HEK293 (cell line): ENCODE measurements around the gene ASXL2.

Experiments
- CTCF ChIP-seq: fragments of 450-650 bp; formaldehyde crosslinking; IDR thresholded peaks from 2 replicates; pipeline ENCODE4 v1.5.1; 2016; ENCODE audit warnings: missing biosample characterization, missing genetic modification characterization
- HOXA7 ChIP-seq: sonication (generic); formaldehyde crosslinking; IDR thresholded peaks from 2 replicates; pipeline ENCODE4 v1.8.1; 2022; ENCODE audit warnings: missing genetic modification reagents, borderline replicate concordance
- PRDM6 ChIP-seq: fragments of 450-650 bp; formaldehyde crosslinking; IDR thresholded peaks from 2 replicates; pipeline ENCODE4 v1.5.1; 2017; ENCODE audit warnings: missing biosample characterization, missing genetic modification characterization
- TRIM28 ChIP-seq: IDR thresholded peaks from 2 replicates; pipeline ENCODE4 v1.6.1; 2011; ENCODE audit warnings: low read length, control low read depth, borderline replicate concordance
- ZBTB21 ChIP-seq: fragments of 450-650 bp; formaldehyde crosslinking; IDR thresholded peaks from 2 replicates; pipeline ENCODE4 v1.5.1; 2017; ENCODE audit warnings: missing biosample characterization, missing genetic modification characterization
- ZBTB48 ChIP-seq: fragments of 450-650 bp; formaldehyde crosslinking; IDR thresholded peaks from 2 replicates; pipeline ENCODE4 v1.5.1; 2016; ENCODE audit warnings: missing biosample characterization, missing genetic modification characterization
- ZBTB6 ChIP-seq: fragments of 450-650 bp; formaldehyde crosslinking; IDR thresholded peaks from 2 replicates; pipeline ENCODE4 v1.5.1; 2017; ENCODE audit warnings: missing biosample characterization, missing genetic modification characterization
- ZNF133 ChIP-seq: fragments of 450-650 bp; formaldehyde crosslinking; IDR thresholded peaks from 2 replicates; pipeline ENCODE4 v1.5.1; 2016; ENCODE audit warnings: missing biosample characterization, missing genetic modification characterization
- ZNF146 ChIP-seq: fragments of 450-650 bp; formaldehyde crosslinking; IDR thresholded peaks from 2 replicates; pipeline ENCODE4 v1.5.1; 2016; ENCODE audit warnings: missing biosample characterization, missing genetic modification characterization
- ZNF324 ChIP-seq: fragments of 450-650 bp; formaldehyde crosslinking; IDR thresholded peaks from 2 replicates; pipeline ENCODE4 v1.5.1; 2016; ENCODE audit warnings: missing biosample characterization, missing genetic modification characterization
- ZNF596 ChIP-seq: fragments of 450-650 bp; IDR thresholded peaks from 2 replicates; pipeline ENCODE4 v1.5.0; 2018; ENCODE audit warnings: missing biosample characterization, mild to moderate bottlenecking, missing genetic modification characterization, moderate library complexity
- ZNF629 ChIP-seq: fragments of 450-650 bp; formaldehyde crosslinking; IDR thresholded peaks from 2 replicates; pipeline ENCODE4 v1.5.1; 2017; ENCODE audit warnings: missing biosample characterization, missing genetic modification characterization
- ZNF776 ChIP-seq: fragments of 450-650 bp; formaldehyde crosslinking; IDR thresholded peaks from 2 replicates; pipeline ENCODE4 v1.5.0; 2017; ENCODE audit warnings: missing biosample characterization, missing genetic modification characterization, borderline replicate concordance
- ZSCAN4 ChIP-seq: fragments of 450-650 bp; formaldehyde crosslinking; IDR thresholded peaks from 2 replicates; pipeline ENCODE4 v1.5.1; 2017; ENCODE audit warnings: missing biosample characterization, missing genetic modification characterization

GRCh38 chr2:25749676-25750075 lies 128.6 kb downstream of the ASXL2 start:
- no peak for TF ChIP-seq HOXA7
- no peak for TF ChIP-seq ZBTB21 (tag by site-specific recombination)
- no peak for TF ChIP-seq TRIM28
- no peak for TF ChIP-seq ZNF324 (tag by site-specific recombination)
- no peak for TF ChIP-seq ZNF133 (tag by site-specific recombination)
- no peak for TF ChIP-seq CTCF (tag by site-specific recombination)
- no peak for TF ChIP-seq ZNF596 (tag by site-specific recombination)
- no peak for TF ChIP-seq ZNF776 (tag by site-specific recombination)
- no peak for TF ChIP-seq ZNF146 (tag by site-specific recombination)
- TF ChIP-seq ZBTB6 (tag by site-specific recombination), result no peak
- TF ChIP-seq PRDM6 (tag by site-specific recombination), result no peak
- TF ChIP-seq ZSCAN4 (tag by site-specific recombination), result no peak
- TF ChIP-seq ZBTB48, result no peak
- TF ChIP-seq ZNF629 (tag by site-specific recombination), result no peak
